ENCODE measurements around the gene FKBP8.

- TF ChIP-seq CTCF (conservative IDR thresholded peaks at IDR 0.05; ENCODE audit: low read depth, low read length), result no peak
- TF ChIP-seq EZH2phosphoT487 (IDR thresholded peaks at IDR 0.05; ENCODE audit: borderline replicate concordance, low read length), result no peak
- TF ChIP-seq EZH2 (IDR thresholded peaks at IDR 0.05; ENCODE audit: low read length, unreplicated experiment), result no peak
These were observed 22.3 kb downstream of the FKBP8 start for GRCh38 chr19:18520848-18521691.

All from PC-3 (cell line).